GM19468 (cell line): ENCODE results near the gene MRFAP1L1.
A peak's percentile ranks its signal among the peaks of the same experiment; 100 is the strongest.
"Not testable (repeated sequence)": the region's sequence is repeated elsewhere in the genome, so short reads cannot be mapped to it uniquely, and the experiment has no call there.

ENCODE experiments used
- ATAC-seq: cut with Tn5 transposase; IDR thresholded peaks from one replicate; pipeline ENCODE4 v1.9.1; 2021; ENCODE audit warnings: mild to moderate bottlenecking, moderate library complexity, moderate number of reproducible peaks; ENCODE audit not compliant: unreplicated experiment; ENCODE audit errors: extremely low read depth

MRFAP1L1 gene

GRCh38 chr4:6693231-6694176 lies 16.2 kb downstream of the MRFAP1L1 start, which contains the start of gene S100P:
S100P (plus strand) TSS chr4:6693878; CDS start chr4:6693933, 55 bp downstream.
- no peak for ATAC-seq

GRCh38 chr4:6692806-6693205 lies 16.9 kb downstream of the MRFAP1L1 start:
- no peak for ATAC-seq

GRCh38 chr4:6692379-6692778 lies 17.3 kb downstream of the MRFAP1L1 start:
- no peak for ATAC-seq

GRCh38 chr4:6689506-6689960 lies 20.1 kb downstream of the MRFAP1L1 start:
- no peak for ATAC-seq

- peak; percentile 62 for ATAC-seq
Observed at GRCh38 chr4:6688879-6689505, 20.7 kb downstream of the MRFAP1L1 start.

GRCh38 chr4:6687947-6688878 lies 21.5 kb downstream of the MRFAP1L1 start:
- ATAC-seq, result no peak

GRCh38 chr4:6686104-6686787 lies 23.4 kb downstream of the MRFAP1L1 start:
- ATAC-seq, result no peak

GRCh38 chr4:6684656-6685055 lies 25.0 kb downstream of the MRFAP1L1 start:
- ATAC-seq, result no peak

- ATAC-seq, result no peak
Observed at GRCh38 chr4:6682862-6683590, 26.6 kb downstream of the MRFAP1L1 start.

GRCh38 chr4:6681191-6681590 lies 28.5 kb downstream of the MRFAP1L1 start:
- ATAC-seq, result no peak

GRCh38 chr4:6680372-6681034 lies 29.2 kb downstream of the MRFAP1L1 start:
- ATAC-seq, result no peak

GRCh38 chr4:6676722-6677558 lies 32.7 kb downstream of the MRFAP1L1 start:
- ATAC-seq, result no peak

GRCh38 chr4:6674500-6675149 lies 35.0 kb downstream of the MRFAP1L1 start:
- ATAC-seq, result no peak

- ATAC-seq, result peak; percentile 53
Observed at GRCh38 chr4:6673660-6674499, 35.8 kb downstream of the MRFAP1L1 start.

GRCh38 chr4:6673191-6673659 lies 36.4 kb downstream of the MRFAP1L1 start:
- ATAC-seq, result not testable (repeated sequence)
